B cell (primary cell): ENCODE results near the gene AMZ1. TPM values are rescaled to one million over a fixed set of nuclear protein-coding genes. Genes with fewer than 3 reads are reported as not detected.
"Not testable (repeated sequence)": the region's sequence is repeated elsewhere in the genome, so short reads cannot be mapped to it uniquely, and the experiment has no call there.

Experiments used
- ATAC-seq: fragments of 200-7000 bp; cut with Tn5 transposase; one replicate; pipeline ENCODE4 v1.10.0; 2021; ENCODE audit warnings: low read depth, mild to moderate bottlenecking, moderate number of reproducible peaks, moderate library complexity
- CTCF ChIA-PET: fragments of 350-600 bp; sonication (Branson Sonifier 250); formaldehyde crosslinking; loops from one replicate; lab custom pipeline; 2021; ENCODE audit warnings: antibody characterized with exemption, inconsistent platforms; lab: Charles Lee
- POLR2A ChIA-PET: fragments of 350-600 bp; sonication (Branson Sonifier 250); formaldehyde crosslinking; loops from one replicate; lab custom pipeline; 2021; ENCODE audit warnings: antibody characterized with exemption; lab: Charles Lee
- DNase-seq: peaks from one replicate; pipeline ENCODE4 v3.0.0; 2013
- H2AFZ ChIP-seq: 2 replicates; pipeline ENCODE4 v1.6.1; 2012; ENCODE audit warnings: mild to moderate bottlenecking, low read depth, low read length; ENCODE audit not compliant: insufficient read depth, poor library complexity, severe bottlenecking
- H3K27ac ChIP-seq, 2 donors: 1 replicate in 1 of 2; 2 replicates in 1 of 2; pipeline ENCODE4 v1.5.1; 2012 to 2013; ENCODE audit warnings: low read length in 2 of 2, mild to moderate bottlenecking in 2 of 2, moderate library complexity in 1 of 2
- H3K27me3 ChIP-seq, 4 experiments: fragments of 200-600 bp in 1 of 4; sonication (generic) in 1 of 4; replicated peaks in 1 of 4; 1 replicate in 2 of 4; 2 replicates in 2 of 4; pipeline versions ENCODE4 v1.6.1 to v1.7.0; 2013 to 2016; ENCODE audit warnings: low read length in 3 of 4, mild to moderate bottlenecking in 2 of 4, mixed read lengths in 1 of 4, moderate library complexity in 1 of 4; ENCODE audit not compliant: insufficient read depth in 4 of 4, control insufficient read depth in 3 of 4; ENCODE audit errors: control extremely low read depth in 1 of 4
- H3K36me3 ChIP-seq, 2 experiments: replicated peaks in 1 of 2; 1 replicate in 1 of 2; 2 replicates in 1 of 2; pipeline versions ENCODE4 v1.6.1 to v1.7.1; 2013; ENCODE audit warnings: low read length in 1 of 2; ENCODE audit not compliant: insufficient read depth in 2 of 2, control insufficient read depth in 1 of 2; ENCODE audit errors: control extremely low read depth in 1 of 2, extremely low read depth in 1 of 2
- H3K4me1 ChIP-seq, 2 donors: fragments of 200-600 bp in 1 of 2; sonication (generic) in 1 of 2; 1 replicate in 1 of 2; 2 replicates in 1 of 2; pipeline versions ENCODE4 v1.5.1 to v1.6.1; 2013 to 2017; ENCODE audit warnings: low read length in 2 of 2; ENCODE audit not compliant: control insufficient read depth in 2 of 2, insufficient read depth in 2 of 2
- H3K4me2 ChIP-seq: replicated peaks from 2 replicates; pipeline ENCODE3; 2012; ENCODE audit warnings: mild to moderate bottlenecking, low read depth, low read length; ENCODE audit not compliant: poor library complexity, severe bottlenecking
- H3K4me3 ChIP-seq, 5 experiments: fragments of 200-600 bp in 1 of 5; sonication (generic) in 1 of 5; 1 replicate in 3 of 5; 2 replicates in 2 of 5; pipeline versions ENCODE4 v1.5.1 to v1.7.0; 2011 to 2016; ENCODE audit warnings: low read length in 4 of 5, mild to moderate bottlenecking in 4 of 5, low read depth in 2 of 5, control low read depth in 1 of 5, moderate library complexity in 1 of 5; ENCODE audit not compliant: insufficient read depth in 1 of 5; ENCODE audit errors: control extremely low read depth in 1 of 5, extremely low read depth in 1 of 5
- H3K79me2 ChIP-seq: fragments of 200-600 bp; sonication (generic); one replicate; pipeline ENCODE4 v1.6.0; 2016; ENCODE audit warnings: low read length; ENCODE audit not compliant: control insufficient read depth, insufficient read depth
- H3K9ac ChIP-seq: fragments of 200-600 bp; sonication (generic); 2 replicates; pipeline ENCODE4 v1.6.1; 2017; ENCODE audit warnings: mild to moderate bottlenecking, low read length, moderate library complexity
- H3K9me3 ChIP-seq, 3 donors: one replicate each; pipeline versions ENCODE4 v1.6.1 to v1.7.1; 2013; ENCODE audit warnings: low read length in 2 of 3; ENCODE audit not compliant: control insufficient read depth in 2 of 3, insufficient read depth in 1 of 3; ENCODE audit errors: control extremely low read depth in 1 of 3
- H4K20me1 ChIP-seq: 2 replicates; pipeline ENCODE4 v1.6.0; 2012; ENCODE audit warnings: mild to moderate bottlenecking, low read length; ENCODE audit not compliant: insufficient read depth, control insufficient read depth, poor library complexity, severe bottlenecking
- H3K27ac Mint-ChIP-seq: one replicate; pipeline ENCODE4 v1.8.0; 2021; ENCODE audit warnings: mixed read lengths
- H3K27me3 Mint-ChIP-seq: one replicate; pipeline ENCODE4 v1.8.0; 2021; ENCODE audit warnings: mixed read lengths
- H3K4me1 Mint-ChIP-seq: one replicate; pipeline ENCODE4 v1.8.0; 2021; ENCODE audit warnings: mixed read lengths
- H3K4me3 Mint-ChIP-seq: one replicate; pipeline ENCODE4 v1.8.0; 2021; ENCODE audit warnings: mixed read lengths
- H3K9me3 Mint-ChIP-seq: one replicate; pipeline ENCODE4 v1.8.0; 2022; ENCODE audit warnings: mixed read lengths; ENCODE audit not compliant: insufficient read depth
- EZH2 ChIP-seq: IDR thresholded peaks from 2 replicates; pipeline ENCODE4 v1.6.1; 2012; ENCODE audit warnings: borderline replicate concordance, low read depth, mild to moderate bottlenecking, moderate library complexity, low read length; ENCODE audit not compliant: insufficient read depth, poor library complexity, severe bottlenecking
- WGBS: methylation state at CpG from one replicate; pipeline ENCODE4 v1.1.5; 2013; ENCODE audit warnings: missing lambda C conversion rate; ENCODE audit not compliant: insufficient coverage; 5-methylcytosine and 5-hydroxymethylcytosine counted together
- intact Hi-C: fragments of 100-400 bp; cut with micrococcal nuclease; formaldehyde crosslinking; loops from one replicate; pipeline ENCODE4 v1.10.0; 2022
- polyA plus RNA-seq: library from polyadenylated mRNA; depleted of rRNA; stranded (reverse); fragments of >200 nt; gene quantifications from 2 replicates; pipeline ENCODE4 v1.2.3, GENCODE V29; 2012
- total RNA-seq, 2 donors: library from RNA; stranded (reverse); fragments of 120-200 nt in 1 of 2; gene quantifications; 1 replicate in 1 of 2; 2 replicates in 1 of 2; pipeline versions ENCODE4 v1.2.3 to v1.2.4, GENCODE V29; 2013 to 2022
- TF ChIP-seq, protein P1 (sequence below): fragments of 200-600 bp; IDR thresholded peaks from one replicate; pipeline ENCODE4 v1.8.0; 2022; ENCODE audit warnings: antibody characterized with exemption, mild to moderate bottlenecking

The AMZ1 gene
- total and polyA plus RNA-seq, 2 donors (not counting 1 experiment from before 2014, with no cell fraction given) = 0.73 to 13.2 TPM

DNA sequence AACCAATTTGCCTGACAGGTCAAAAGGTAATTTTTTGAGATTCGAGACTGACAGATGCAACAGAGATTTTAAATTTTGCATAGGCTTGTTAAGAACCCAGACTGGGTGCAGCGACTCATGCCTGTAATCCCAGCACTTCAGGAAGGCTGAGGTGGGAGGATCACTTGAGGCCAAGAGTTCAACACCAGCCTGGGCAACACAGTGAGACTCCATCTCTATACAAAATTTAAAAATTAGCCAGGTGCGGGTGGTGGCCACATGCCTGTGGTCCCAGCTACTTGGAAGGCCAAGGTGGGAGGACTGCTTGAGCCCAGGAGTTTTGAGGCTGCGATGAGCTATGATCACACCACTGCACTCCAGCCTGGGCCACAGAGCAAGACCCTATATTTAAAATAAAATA lies 34.6 kb downstream of the AMZ1 start:
- ATAC-seq (no peak), DNase-seq (no peak)
- Histone ChIP-seq H3K27ac (no peak overlapping the region), H3K9me3 (no peaks in the 10 kb centered on the region), H3K4me2 (no peak overlapping the region), H4K20me1 (peaks cover 19% of the 10 kb centered on the region), H3K4me3 (no peak overlapping the region), H3K27me3 (no peaks in the 10 kb centered on the region), H3K9ac (no peak overlapping the region), H3K4me1 (peaks cover 24 to 40% of the 10 kb centered on the region in 2 donors), H2AFZ (no peak overlapping the region), H3K79me2 (peaks cover 6% of the 10 kb centered on the region), H3K36me3 (peaks cover 0 to 25% of the 10 kb centered on the region in 2 experiments)
- WGBS = 94% methylated on average over 2 of the region's 4 CpGs
- peaks cover 42% of the 10 kb centered on the region for H3K4me1 Mint-ChIP-seq
- POLR2A ChIA-PET = interaction anchor here (0.7 kb wide), 1 partner anchor 144 kb away, joined by 5 read pairs; no protein-coding TSS in a partner anchor
- no peaks in the 10 kb centered on the region for H3K27me3 Mint-ChIP-seq
- no peak overlapping the region for H3K27ac Mint-ChIP-seq
- intact Hi-C loops = no loop called here
- no peaks in the 10 kb centered on the region for H3K9me3 Mint-ChIP-seq
- TF ChIP-seq EZH2 = no peak
- TF ChIP-seq, protein P1, sequence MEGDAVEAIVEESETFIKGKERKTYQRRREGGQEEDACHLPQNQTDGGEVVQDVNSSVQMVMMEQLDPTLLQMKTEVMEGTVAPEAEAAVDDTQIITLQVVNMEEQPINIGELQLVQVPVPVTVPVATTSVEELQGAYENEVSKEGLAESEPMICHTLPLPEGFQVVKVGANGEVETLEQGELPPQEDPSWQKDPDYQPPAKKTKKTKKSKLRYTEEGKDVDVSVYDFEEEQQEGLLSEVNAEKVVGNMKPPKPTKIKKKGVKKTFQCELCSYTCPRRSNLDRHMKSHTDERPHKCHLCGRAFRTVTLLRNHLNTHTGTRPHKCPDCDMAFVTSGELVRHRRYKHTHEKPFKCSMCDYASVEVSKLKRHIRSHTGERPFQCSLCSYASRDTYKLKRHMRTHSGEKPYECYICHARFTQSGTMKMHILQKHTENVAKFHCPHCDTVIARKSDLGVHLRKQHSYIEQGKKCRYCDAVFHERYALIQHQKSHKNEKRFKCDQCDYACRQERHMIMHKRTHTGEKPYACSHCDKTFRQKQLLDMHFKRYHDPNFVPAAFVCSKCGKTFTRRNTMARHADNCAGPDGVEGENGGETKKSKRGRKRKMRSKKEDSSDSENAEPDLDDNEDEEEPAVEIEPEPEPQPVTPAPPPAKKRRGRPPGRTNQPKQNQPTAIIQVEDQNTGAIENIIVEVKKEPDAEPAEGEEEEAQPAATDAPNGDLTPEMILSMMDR = no peak
- CTCF ChIA-PET = interaction anchor here (0.9 to 7.7 kb wide), 2 partner anchors 13 to 98 kb away, joined by 3 to 81 read pairs; no protein-coding TSS in a partner anchor
- no peak overlapping the region for H3K4me3 Mint-ChIP-seq

DNA sequence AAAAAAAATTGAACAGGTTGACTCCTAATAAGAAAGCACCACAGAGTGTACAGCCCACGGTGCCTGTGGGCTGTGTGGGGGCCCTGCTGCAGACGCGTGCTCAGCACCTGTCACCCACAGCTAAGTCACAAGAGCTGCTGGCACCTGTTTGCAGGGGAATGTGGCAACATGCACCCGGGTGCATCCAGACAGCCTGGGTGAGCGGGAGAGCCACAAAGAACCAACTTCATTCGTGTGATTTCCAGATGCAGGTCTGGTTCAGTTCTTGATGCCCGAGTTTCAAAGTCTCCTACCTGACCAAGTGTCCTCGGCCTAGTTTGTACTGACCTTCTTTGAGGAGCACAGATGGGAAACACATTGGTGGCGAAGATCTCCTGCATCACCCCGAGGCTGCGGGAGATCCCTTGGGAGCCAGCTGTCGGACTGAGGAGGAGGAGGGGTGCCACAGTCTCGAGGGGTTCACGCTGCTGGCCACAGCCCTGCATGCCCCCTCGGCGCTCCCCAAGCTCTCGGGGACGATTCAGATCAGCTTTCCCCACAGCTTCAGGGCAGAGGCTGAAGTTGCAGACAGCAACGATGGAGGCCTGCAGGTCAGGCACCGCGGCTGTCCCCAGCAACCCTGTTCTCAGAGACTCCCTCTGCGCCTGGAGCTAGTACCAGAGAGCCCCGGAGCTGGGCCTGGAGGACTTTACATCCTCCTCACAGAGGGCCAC lies 35.3 kb downstream of the AMZ1 start:
- WGBS = 37% methylated on average over 23 of the region's 23 CpGs
- Histone ChIP-seq H3K27me3 (no peaks in the 10 kb centered on the region), H2AFZ (no peak overlapping the region), H3K4me3 (no peak overlapping the region), H3K27ac (no peak overlapping the region), H3K4me1 (peaks cover 17 to 33% of the 10 kb centered on the region in 2 donors), H3K9me3 (no peaks in the 10 kb centered on the region), H4K20me1 (peaks cover 19% of the 10 kb centered on the region), H3K9ac (no peak overlapping the region), H3K79me2 (peaks cover 6% of the 10 kb centered on the region), H3K36me3 (peaks cover 0 to 26% of the 10 kb centered on the region in 2 experiments), H3K4me2 (no peak overlapping the region)
- H3K4me1 Mint-ChIP-seq = peaks cover 35% of the 10 kb centered on the region
- ChIA-PET POLR2A (no interaction called here), CTCF (interaction anchor here (0.7 to 7.7 kb wide), 5 partner anchors 9 to 53 kb away, joined by 3 to 81 read pairs (median 3); no protein-coding TSS in a partner anchor)
- H3K27ac Mint-ChIP-seq = peak overlapping the region; percentile 63
- DNase-seq = no peak
- intact Hi-C loops = no loop called here
- no peak overlapping the region for H3K4me3 Mint-ChIP-seq
- no peak for ATAC-seq
- H3K27me3 Mint-ChIP-seq = no peaks in the 10 kb centered on the region
- H3K9me3 Mint-ChIP-seq = no peaks in the 10 kb centered on the region
- TF ChIP-seq EZH2 = no peak
- TF ChIP-seq, protein P1 = no peak

DNA sequence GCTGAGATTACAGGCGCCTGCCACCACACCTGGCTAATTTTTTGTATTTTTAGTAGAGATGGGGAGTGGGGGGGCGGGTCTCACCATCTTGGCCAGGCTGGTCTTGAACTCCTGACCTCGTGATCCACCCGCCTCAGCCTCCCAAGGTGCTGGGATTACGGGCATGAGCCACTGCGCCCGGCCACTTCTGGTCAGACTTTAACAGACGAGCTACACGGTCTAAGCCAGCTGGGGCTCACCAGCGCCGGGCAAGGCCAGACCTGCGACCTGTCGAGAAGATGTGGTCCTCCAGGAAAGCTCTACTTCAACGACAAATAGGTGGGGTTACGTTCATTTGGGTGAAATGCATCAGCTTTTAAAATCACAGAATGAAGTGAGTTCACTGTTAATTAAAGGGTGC lies 36.0 kb downstream of the AMZ1 start:
- H3K4me2 ChIP-seq, H3K27me3 Mint-ChIP-seq, H3K9ac ChIP-seq, H3K9me3 Mint-ChIP-seq, intact Hi-C loops, H3K27me3 ChIP-seq, H2AFZ ChIP-seq, H3K79me2 ChIP-seq, ATAC-seq, H3K27ac Mint-ChIP-seq, H3K9me3 ChIP-seq, H3K4me3 ChIP-seq, H3K27ac ChIP-seq, H3K4me3 Mint-ChIP-seq, POLR2A ChIA-PET, DNase-seq: not testable (repeated sequence)
- Histone ChIP-seq H3K4me1 (peaks cover 10 to 25% of the 10 kb centered on the region in 2 donors), H4K20me1 (peaks cover 23% of the 10 kb centered on the region), H3K36me3 (peaks cover 0 to 25% of the 10 kb centered on the region in 2 experiments)
- WGBS = 98% methylated on average over 13 of the region's 15 CpGs
- CTCF ChIA-PET = interaction anchor here (0.7 to 7.7 kb wide), 6 partner anchors 10 to 272 kb away, joined by 3 to 81 read pairs (median 3); no protein-coding TSS in a partner anchor
- peaks cover 28% of the 10 kb centered on the region for H3K4me1 Mint-ChIP-seq
